GM12872 (cell line): ENCODE data around the gene DLGAP1.

Source experiments
- TF ChIP-seq, protein P1 (sequence below): IDR thresholded peaks from 3 replicates; pipeline ENCODE4 v1.5.1; 2011; ENCODE audit warnings: low read depth, mild to moderate bottlenecking, low read length, moderate library complexity; ENCODE audit not compliant: insufficient read depth

Gene DLGAP1

DNA sequence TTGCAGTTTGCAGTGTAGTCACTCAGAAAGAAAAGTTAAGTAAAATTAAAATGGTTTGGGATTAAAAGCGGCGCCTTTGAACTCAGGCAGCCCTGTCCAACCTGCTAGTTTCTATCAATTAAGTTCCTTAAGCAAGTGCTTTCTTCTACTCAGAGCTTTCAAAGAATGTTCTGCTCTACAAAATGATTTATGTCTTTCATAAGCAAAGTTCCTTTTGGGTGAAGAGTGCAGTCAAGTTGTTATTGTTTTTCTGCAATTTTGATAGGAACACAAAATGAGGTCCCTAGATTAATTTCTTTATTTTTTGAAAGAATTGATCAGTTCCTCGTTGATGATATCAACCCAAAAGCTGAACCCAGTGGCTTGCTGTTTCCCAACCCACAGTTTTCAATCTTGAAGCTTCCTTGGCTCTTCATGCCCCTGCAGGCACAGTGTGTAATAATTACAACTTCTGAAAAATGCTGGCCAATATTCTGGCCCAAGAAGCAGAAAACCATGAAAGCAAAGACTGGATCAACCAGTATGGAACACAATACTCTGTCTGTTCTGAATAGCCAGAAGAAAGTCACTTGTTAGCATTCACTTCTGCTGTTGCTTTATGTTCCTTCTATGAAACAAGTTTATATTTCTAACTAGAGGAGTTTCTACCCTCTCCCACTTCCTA lies 916.0 kb downstream of the DLGAP1 start:
- TF ChIP-seq, protein P1, sequence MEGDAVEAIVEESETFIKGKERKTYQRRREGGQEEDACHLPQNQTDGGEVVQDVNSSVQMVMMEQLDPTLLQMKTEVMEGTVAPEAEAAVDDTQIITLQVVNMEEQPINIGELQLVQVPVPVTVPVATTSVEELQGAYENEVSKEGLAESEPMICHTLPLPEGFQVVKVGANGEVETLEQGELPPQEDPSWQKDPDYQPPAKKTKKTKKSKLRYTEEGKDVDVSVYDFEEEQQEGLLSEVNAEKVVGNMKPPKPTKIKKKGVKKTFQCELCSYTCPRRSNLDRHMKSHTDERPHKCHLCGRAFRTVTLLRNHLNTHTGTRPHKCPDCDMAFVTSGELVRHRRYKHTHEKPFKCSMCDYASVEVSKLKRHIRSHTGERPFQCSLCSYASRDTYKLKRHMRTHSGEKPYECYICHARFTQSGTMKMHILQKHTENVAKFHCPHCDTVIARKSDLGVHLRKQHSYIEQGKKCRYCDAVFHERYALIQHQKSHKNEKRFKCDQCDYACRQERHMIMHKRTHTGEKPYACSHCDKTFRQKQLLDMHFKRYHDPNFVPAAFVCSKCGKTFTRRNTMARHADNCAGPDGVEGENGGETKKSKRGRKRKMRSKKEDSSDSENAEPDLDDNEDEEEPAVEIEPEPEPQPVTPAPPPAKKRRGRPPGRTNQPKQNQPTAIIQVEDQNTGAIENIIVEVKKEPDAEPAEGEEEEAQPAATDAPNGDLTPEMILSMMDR: no peak

DNA sequence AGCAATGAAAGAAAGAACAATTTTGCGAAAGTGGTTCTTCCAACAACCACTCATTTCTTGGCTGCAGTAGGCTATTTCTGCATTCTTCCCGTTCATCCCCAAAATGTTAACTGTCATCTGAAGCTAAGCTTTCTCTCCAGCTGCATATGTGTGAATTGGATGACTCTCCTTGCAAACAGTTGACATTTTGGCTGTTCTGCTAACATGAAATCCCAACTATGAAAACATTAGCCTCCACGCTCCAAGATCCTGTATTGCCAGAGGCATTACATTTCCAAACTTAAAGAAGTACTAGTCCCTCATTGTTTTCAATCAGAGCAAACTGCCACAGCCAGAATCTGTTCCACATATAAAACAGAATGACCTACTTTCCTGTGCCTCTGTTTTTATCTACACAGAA lies 916.7 kb downstream of the DLGAP1 start:
- TF ChIP-seq, protein P1: no peak

DNA sequence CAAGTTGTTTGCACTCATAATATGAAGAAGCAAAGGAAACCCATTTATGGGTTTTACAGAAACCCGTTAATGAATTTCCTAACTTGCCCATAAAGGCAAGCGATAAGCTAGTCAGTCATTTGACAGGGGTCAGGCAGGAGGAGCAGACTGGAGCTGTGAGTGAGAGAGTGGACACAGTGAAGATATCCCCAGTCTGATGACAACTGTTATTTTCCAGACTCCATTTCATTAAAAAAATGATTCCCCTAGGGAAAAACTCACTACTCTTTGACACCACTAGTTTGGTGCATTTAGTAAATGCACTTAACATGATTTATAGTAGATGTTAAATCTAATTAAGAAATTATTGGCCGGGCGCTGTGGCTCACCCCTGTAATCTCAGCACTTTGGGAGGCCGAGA lies 924.3 kb downstream of the DLGAP1 start:
- TF ChIP-seq, protein P1: no peak

DNA sequence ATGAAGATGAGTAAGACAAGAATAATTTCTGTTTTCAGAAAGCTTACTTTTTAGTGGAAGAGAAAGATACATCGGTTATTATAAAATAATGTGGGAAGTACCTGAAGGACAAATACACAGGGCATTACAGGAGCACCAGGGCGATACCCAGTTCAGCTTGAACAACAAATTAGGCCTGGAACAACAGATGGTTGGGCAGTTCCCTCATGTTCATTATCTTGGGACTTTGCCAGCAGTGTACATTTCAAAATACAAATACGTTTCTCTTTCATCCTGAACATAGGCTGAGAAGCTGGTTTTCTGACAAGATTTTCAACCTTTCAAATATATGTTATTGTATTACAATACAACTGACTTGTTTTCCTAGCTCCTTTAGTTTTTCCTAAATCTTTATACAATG lies 925.5 kb downstream of the DLGAP1 start:
- TF ChIP-seq, protein P1: no peak

DNA sequence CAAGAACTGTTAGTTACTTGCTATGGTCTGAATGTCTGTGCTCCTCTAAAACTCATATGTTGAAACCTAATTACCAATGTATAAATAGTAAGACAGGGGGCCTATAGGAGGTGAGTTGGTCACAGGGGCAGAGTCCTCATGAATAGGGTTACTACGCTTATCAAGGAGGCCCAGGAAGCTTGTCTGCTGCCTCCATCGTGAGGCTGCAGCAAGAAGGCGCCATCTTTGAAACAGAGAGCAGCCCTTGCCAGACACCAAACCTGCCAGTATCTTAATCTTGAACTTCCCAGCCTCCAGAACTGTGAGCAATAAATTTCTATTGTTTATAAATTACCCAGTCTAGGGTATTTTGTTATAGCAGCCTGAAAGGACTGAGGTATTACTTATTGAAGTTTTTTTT lies 926.0 kb downstream of the DLGAP1 start:
- TF ChIP-seq, protein P1: no peak

- TF ChIP-seq, protein P1: no peak
Observed at GRCh38 chr18:3528231-3528630, 926.9 kb downstream of the DLGAP1 start.

GRCh38 chr18:3526421-3527354 lies 928.4 kb downstream of the DLGAP1 start:
- TF ChIP-seq, protein P1: no peak
